Thyroid gland (tissue), 4 donors: ENCODE measurements around the gene HILPDA.

Experiments used
- CTCF ChIP-seq, 6 experiments: fragments of 200-600 bp in 3 of 6; fragments of 450-650 bp in 3 of 6; sonication (generic) in 3 of 6; IDR thresholded peaks; one replicate each; pipeline ENCODE4 v1.5.1; 2016 to 2019; ENCODE audit warnings: antibody characterized with exemption in 6 of 6, mild to moderate bottlenecking in 2 of 6, inconsistent platforms in 1 of 6, moderate library complexity in 1 of 6
- POLR2A ChIP-seq, 2 donors: fragments of 450-650 bp; IDR thresholded peaks; one replicate each; pipeline ENCODE4 v1.6.1; 2017; ENCODE audit warnings: antibody characterized with exemption in 2 of 2, mild to moderate bottlenecking in 2 of 2, moderate library complexity in 1 of 2

GRCh38 chr7:128459394-128459878 is 3.8 kb downstream of the HILPDA start:
- peak; percentile 49 to 83 (median 75) for TF ChIP-seq CTCF (IDR thresholded peaks at IDR 0.05)
- no peak for TF ChIP-seq POLR2A (IDR thresholded peaks at IDR 0.05)
